Measurements from ENCODE around the gene KCNIP4. TPM values are rescaled to one million over a fixed set of nuclear protein-coding genes. Genes with fewer than 3 reads are reported as not detected.

The KCNIP4 gene
- total and polyA plus RNA-seq, 2 donors (not counting 3 experiments of a cell fraction or from before 2014, with no cell fraction given): not detected

DNA sequence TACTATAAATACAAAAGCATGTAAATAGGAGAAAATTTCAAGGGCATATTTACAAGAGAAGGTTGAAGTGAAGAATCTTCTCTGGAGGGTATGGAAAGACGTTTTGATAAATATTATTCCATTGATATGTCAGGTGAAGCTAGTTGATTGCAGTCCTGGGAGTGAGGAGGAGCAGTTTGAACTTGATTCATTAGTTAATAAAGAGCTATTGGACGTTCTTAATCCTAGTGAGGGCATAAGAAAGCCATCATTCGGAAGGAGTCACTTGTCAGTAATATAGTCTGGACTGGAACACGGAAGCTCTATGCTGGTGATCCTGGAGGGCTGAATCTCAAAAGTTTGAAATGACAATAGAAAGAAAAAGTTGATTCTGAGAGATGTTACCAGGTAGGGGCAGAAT, 793.2 kb downstream of the KCNIP4 start:
- no peak for TF ChIP-seq EZH2 (IDR thresholded peaks at IDR 0.05; ENCODE audit: borderline replicate concordance, low read depth, low read length, severe bottlenecking)
- TF ChIP-seq JUN (IDR thresholded peaks at IDR 0.05; ENCODE audit: borderline replicate concordance, insufficient read depth, insufficient read length, low read depth): no peak
- TF ChIP-seq, protein P1, sequence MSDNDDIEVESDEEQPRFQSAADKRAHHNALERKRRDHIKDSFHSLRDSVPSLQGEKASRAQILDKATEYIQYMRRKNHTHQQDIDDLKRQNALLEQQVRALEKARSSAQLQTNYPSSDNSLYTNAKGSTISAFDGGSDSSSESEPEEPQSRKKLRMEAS (IDR thresholded peaks at IDR 0.05; ENCODE audit: insufficient read depth, insufficient read length): no peak
- no peak for TF ChIP-seq POLR2A (IDR thresholded peaks at IDR 0.05; ENCODE audit: low read depth, low read length)
- TF ChIP-seq FOS (IDR thresholded peaks at IDR 0.05; ENCODE audit: borderline replicate concordance, insufficient read depth, low read length): no peak
- TF ChIP-seq GATA2 (IDR thresholded peaks at IDR 0.05; ENCODE audit: insufficient read depth, insufficient read length, low read depth, low read length): no peak
- TF ChIP-seq MYC (IDR thresholded peaks at IDR 0.05; ENCODE audit: low read depth, low read length): no peak
- TF ChIP-seq POLR2AphosphoS5 (IDR thresholded peaks at IDR 0.05; ENCODE audit: insufficient read depth, low read depth, low read length): no peak
- TF ChIP-seq, protein P2, sequence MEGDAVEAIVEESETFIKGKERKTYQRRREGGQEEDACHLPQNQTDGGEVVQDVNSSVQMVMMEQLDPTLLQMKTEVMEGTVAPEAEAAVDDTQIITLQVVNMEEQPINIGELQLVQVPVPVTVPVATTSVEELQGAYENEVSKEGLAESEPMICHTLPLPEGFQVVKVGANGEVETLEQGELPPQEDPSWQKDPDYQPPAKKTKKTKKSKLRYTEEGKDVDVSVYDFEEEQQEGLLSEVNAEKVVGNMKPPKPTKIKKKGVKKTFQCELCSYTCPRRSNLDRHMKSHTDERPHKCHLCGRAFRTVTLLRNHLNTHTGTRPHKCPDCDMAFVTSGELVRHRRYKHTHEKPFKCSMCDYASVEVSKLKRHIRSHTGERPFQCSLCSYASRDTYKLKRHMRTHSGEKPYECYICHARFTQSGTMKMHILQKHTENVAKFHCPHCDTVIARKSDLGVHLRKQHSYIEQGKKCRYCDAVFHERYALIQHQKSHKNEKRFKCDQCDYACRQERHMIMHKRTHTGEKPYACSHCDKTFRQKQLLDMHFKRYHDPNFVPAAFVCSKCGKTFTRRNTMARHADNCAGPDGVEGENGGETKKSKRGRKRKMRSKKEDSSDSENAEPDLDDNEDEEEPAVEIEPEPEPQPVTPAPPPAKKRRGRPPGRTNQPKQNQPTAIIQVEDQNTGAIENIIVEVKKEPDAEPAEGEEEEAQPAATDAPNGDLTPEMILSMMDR (IDR thresholded peaks at IDR 0.05; ENCODE audit: extremely low read depth in 1 of 2, insufficient read depth in 1 of 2, low read depth in 1 of 2, low read length in 2 of 2): no peak
- Histone ChIP-seq H3K36me3 (ENCODE audit: control insufficient read depth in 2 of 2, extremely low read depth in 1 of 2, insufficient read depth in 2 of 2, low read length in 2 of 2) (no peaks in the 10 kb centered on the region), H3K27ac (ENCODE audit: insufficient read depth, low read depth, low read length) (no peak overlapping the region), H2AFZ (ENCODE audit: low read depth, low read length) (no peak overlapping the region), H3K27me3 (ENCODE audit: control insufficient read depth in 2 of 2, insufficient read depth in 2 of 2, low read length in 2 of 2) (no peaks in the 10 kb centered on the region), H3K79me2 (ENCODE audit: control insufficient read depth, insufficient read depth, low read length) (no peaks in the 10 kb centered on the region), H3K9ac (replicated peaks; ENCODE audit: extremely low read depth, insufficient read depth, low read length) (no peak overlapping the region), H4K20me1 (replicated peaks; ENCODE audit: control insufficient read depth, extremely low read depth, insufficient read depth, low read length) (no peaks in the 10 kb centered on the region), H3K4me3 (replicated peaks in 1 of 3; ENCODE audit: insufficient read depth in 1 of 3, low read depth in 1 of 3, low read length in 3 of 3) (no peak overlapping the region), H3K9me1 (replicated peaks; ENCODE audit: control insufficient read depth, extremely low read depth, insufficient read depth, low read length) (no peaks in the 10 kb centered on the region), H3K4me2 (ENCODE audit: insufficient read depth, low read length) (no peak overlapping the region), H3K4me1 (ENCODE audit: control insufficient read depth, extremely low read depth, insufficient read depth, low read length) (no peaks in the 10 kb centered on the region), H3K9me3 (replicated peaks; ENCODE audit: control insufficient read depth, insufficient read depth, low read length) (no peaks in the 10 kb centered on the region)
- dilution Hi-C loops (cut with MboI; ENCODE audit: extremely low pct_ligation_motif_present, low sequenced_read_pairs): no loop called here
- intact Hi-C loops (cut with micrococcal nuclease): no loop called here
- no TSS peak for BruUV-seq (replicated peaks)
- CTCF ChIA-PET: interaction anchor here (2.1 to 2.3 kb wide), 2 partner anchors 10 to 382 kb away, joined by 5 to 11 read pairs; no protein-coding TSS in a partner anchor
- no peak for DNase-seq (ENCODE audit: low read depth, low spot score)
- FAIRE-seq: no peak
- POLR2A ChIA-PET: no interaction called here

Data from endothelial cell of umbilical vein (primary cell).